ENCODE data around the gene MYO1F. TPM values are rescaled to one million over a fixed set of nuclear protein-coding genes. Genes with fewer than 3 reads are reported as not detected.

The MYO1F gene
- total RNA-seq, 2 experiments from 2014 or later, result 66.7 to 67.4 TPM

GRCh38 chr19:8526345-8527091 lies 50.7 kb downstream of the MYO1F start:
- Histone ChIP-seq H3K4me1 (ENCODE audit: insufficient read depth, low read length) (peaks cover 10% of the 10 kb centered on the region), H3K27me3 (ENCODE audit: control insufficient read depth in 1 of 2, insufficient read depth in 2 of 2, low read length in 2 of 2) (no peaks in the 10 kb centered on the region), H3K4me3 (ENCODE audit: low read length) (no peak overlapping the region), H3K36me3 (ENCODE audit: insufficient read depth, low read length) (peaks cover 76% of the 10 kb centered on the region), H3K9me3 (ENCODE audit: control insufficient read depth in 1 of 2, insufficient read depth in 1 of 2, low read length in 2 of 2) (no peaks in the 10 kb centered on the region), H3K27ac (ENCODE audit: low read depth in 1 of 2, low read length in 2 of 2) (no peak overlapping the region)
- CTCF ChIA-PET, result no interaction called here
- no peak for TF ChIP-seq CTCF (IDR thresholded peaks at IDR 0.05)
- H3K9me3 Mint-ChIP-seq, result no peaks in the 10 kb centered on the region
- POLR2A ChIA-PET, result interaction anchor here (2.4 kb wide), 1 partner anchor 13 kb away, joined by 8 read pairs; the partner anchor contains the start of gene ZNF414
- intact Hi-C loops (cut with DNase I, micrococcal nuclease), result no loop called here
- peaks cover 12% of the 10 kb centered on the region for H3K4me1 Mint-ChIP-seq (ENCODE audit: low read depth)
- no peak overlapping the region for H3K4me3 Mint-ChIP-seq
- DNase-seq (peak in 1 of 14 experiments; percentile 39), ATAC-seq (ENCODE audit: poor library complexity) (no peak)
- no peaks in the 10 kb centered on the region for H3K27me3 Mint-ChIP-seq
- peaks cover 33% of the 10 kb centered on the region for H3K36me3 Mint-ChIP-seq (ENCODE audit: low read depth)
- peak overlapping the region; percentile 58 for H3K27ac Mint-ChIP-seq

GRCh38 chr19:8525401-8525684 lies 51.9 kb downstream of the MYO1F start:
- no peak overlapping the region for H3K27ac Mint-ChIP-seq
- ChIA-PET CTCF (interaction anchor here (1.5 kb wide), 1 partner anchor 20 kb away, joined by 3 read pairs; no protein-coding TSS in a partner anchor), POLR2A (interaction anchor here (0.8 kb wide), 1 partner anchor 19 kb away, joined by 3 read pairs; no protein-coding TSS in a partner anchor)
- Histone ChIP-seq H3K36me3 (ENCODE audit: insufficient read depth, low read length) (peaks cover 79% of the 10 kb centered on the region), H3K4me3 (ENCODE audit: low read length) (no peak overlapping the region), H3K9me3 (ENCODE audit: control insufficient read depth in 1 of 2, insufficient read depth in 1 of 2, low read length in 2 of 2) (no peaks in the 10 kb centered on the region), H3K27ac (ENCODE audit: low read depth in 1 of 2, low read length in 2 of 2) (no peak overlapping the region), H3K27me3 (ENCODE audit: control insufficient read depth in 1 of 2, insufficient read depth in 2 of 2, low read length in 2 of 2) (no peaks in the 10 kb centered on the region), H3K4me1 (ENCODE audit: insufficient read depth, low read length) (peaks cover 20% of the 10 kb centered on the region)
- intact Hi-C loops (cut with DNase I, micrococcal nuclease), result no loop called here
- TF ChIP-seq CTCF (IDR thresholded peaks at IDR 0.05), result no peak
- DNase-seq, result no peak
- H3K4me3 Mint-ChIP-seq, result no peak overlapping the region
- peaks cover 35% of the 10 kb centered on the region for H3K36me3 Mint-ChIP-seq (ENCODE audit: low read depth)
- H3K9me3 Mint-ChIP-seq, result no peaks in the 10 kb centered on the region
- no peaks in the 10 kb centered on the region for H3K27me3 Mint-ChIP-seq
- peaks cover 12% of the 10 kb centered on the region for H3K4me1 Mint-ChIP-seq (ENCODE audit: low read depth)
- no peak for ATAC-seq (ENCODE audit: poor library complexity)

GRCh38 chr19:8519388-8519787 lies 57.9 kb downstream of the MYO1F start:
- no peak for TF ChIP-seq CTCF (IDR thresholded peaks at IDR 0.05)
- Histone ChIP-seq H3K9me3 (ENCODE audit: control insufficient read depth in 1 of 2, insufficient read depth in 1 of 2, low read length in 2 of 2) (peaks cover 0 to 4% of the 10 kb centered on the region in 2 experiments), H3K4me3 (ENCODE audit: low read length) (no peak overlapping the region), H3K27me3 (ENCODE audit: control insufficient read depth in 1 of 2, insufficient read depth in 2 of 2, low read length in 2 of 2) (no peaks in the 10 kb centered on the region), H3K36me3 (ENCODE audit: insufficient read depth, low read length) (peaks cover 27% of the 10 kb centered on the region), H3K4me1 (ENCODE audit: insufficient read depth, low read length) (peaks cover 68% of the 10 kb centered on the region), H3K27ac (ENCODE audit: low read depth in 1 of 2, low read length in 2 of 2) (peak overlapping the region; percentile 34 to 35)
- Mint-ChIP-seq H3K27me3 (no peaks in the 10 kb centered on the region), H3K4me3 (no peak overlapping the region), H3K36me3 (ENCODE audit: low read depth) (peaks cover 16% of the 10 kb centered on the region), H3K27ac (peak overlapping the region; percentile 100), H3K9me3 (no peaks in the 10 kb centered on the region), H3K4me1 (ENCODE audit: low read depth) (peaks cover 39% of the 10 kb centered on the region)
- ChIA-PET POLR2A (interaction anchor here (0.6 to 8.6 kb wide), 4 partner anchors 12 to 59 kb away, joined by 3 to 185 read pairs (median 9); partner anchors contain the start of gene MYO1F), CTCF (interaction anchor here (0.5 to 3.8 kb wide), 5 partner anchors 14 to 93 kb away, joined by 3 to 18 read pairs (median 6); partner anchors contain the start of gene MYO1F)
- intact Hi-C loops (cut with DNase I, micrococcal nuclease), result loop anchor here in 1 of 2 experiments (5.0 kb wide), 1 partner anchor 107 kb away; the partner anchor contains the start of gene MARCHF2
- ATAC-seq (ENCODE audit: poor library complexity), result no peak
- DNase-seq, result peak in 1 of 14 experiments; percentile 18
